DMS 273 (cell line): ENCODE data around the gene OR9Q2.
"Not testable (repeated sequence)": the region's sequence is repeated elsewhere in the genome, so short reads cannot be mapped to it uniquely, and the experiment has no call there.

Experiments
- DNase-seq: peaks from one replicate; lab custom pipeline; 2025; ENCODE audit not compliant: unreplicated experiment; lab: John Stamatoyannopoulos, UW

OR9Q2 gene

DNA sequence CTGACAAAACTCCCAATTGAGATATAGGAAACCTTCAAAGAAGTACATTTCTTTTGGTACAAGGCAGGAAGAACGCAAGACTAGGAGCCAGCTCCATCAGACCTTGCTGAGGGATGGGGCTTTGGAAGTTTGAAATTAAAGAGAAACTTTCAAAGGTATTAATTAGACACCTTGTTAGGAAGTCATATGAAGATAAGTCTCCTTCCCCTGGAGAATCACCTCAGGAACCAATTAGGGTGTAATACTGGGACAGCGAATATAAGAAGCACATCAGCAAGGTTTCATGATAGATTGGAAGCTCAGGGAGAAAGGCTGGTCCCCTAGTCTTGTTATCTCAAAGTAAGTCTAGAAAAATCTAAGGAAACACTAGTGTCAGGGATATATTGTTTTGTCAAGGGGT is at the start of gene OR9Q2:
Gene OR9Q2 (plus strand): TSS at position 301 of the 400 bp plus-strand sequence. CDS start 1,421 bp downstream, outside the sequence.
- no peak for DNase-seq

DNA sequence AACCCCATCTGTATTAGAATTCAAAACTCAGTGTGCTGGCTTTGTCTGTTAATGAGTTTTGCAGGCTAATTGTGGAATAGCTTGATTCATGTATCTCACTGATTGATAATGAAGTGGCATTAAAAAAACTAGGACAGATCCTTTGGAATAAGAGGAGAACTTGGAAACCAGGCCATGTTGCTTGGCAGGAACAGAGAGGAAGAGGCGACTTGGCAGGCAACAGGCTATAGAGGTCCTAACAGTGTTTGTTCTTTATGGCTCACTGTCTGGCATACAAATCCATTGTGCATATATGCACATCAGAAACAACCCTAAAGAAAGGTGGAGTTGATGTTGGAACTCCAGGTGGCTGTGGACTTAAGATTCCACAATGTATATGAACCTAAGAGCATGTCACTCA is 46.1 kb upstream of the OR9Q2 start:
- no peak for DNase-seq

- DNase-seq = no peak
These were observed 36.1 kb upstream of the OR9Q2 start for GRCh38 chr11:58152781-58153180.

GRCh38 chr11:58164389-58164788 is 24.5 kb upstream of the OR9Q2 start:
- DNase-seq = no peak

- no peak for DNase-seq
These were observed 23.9 kb upstream of the OR9Q2 start for GRCh38 chr11:58164990-58165389.

DNA sequence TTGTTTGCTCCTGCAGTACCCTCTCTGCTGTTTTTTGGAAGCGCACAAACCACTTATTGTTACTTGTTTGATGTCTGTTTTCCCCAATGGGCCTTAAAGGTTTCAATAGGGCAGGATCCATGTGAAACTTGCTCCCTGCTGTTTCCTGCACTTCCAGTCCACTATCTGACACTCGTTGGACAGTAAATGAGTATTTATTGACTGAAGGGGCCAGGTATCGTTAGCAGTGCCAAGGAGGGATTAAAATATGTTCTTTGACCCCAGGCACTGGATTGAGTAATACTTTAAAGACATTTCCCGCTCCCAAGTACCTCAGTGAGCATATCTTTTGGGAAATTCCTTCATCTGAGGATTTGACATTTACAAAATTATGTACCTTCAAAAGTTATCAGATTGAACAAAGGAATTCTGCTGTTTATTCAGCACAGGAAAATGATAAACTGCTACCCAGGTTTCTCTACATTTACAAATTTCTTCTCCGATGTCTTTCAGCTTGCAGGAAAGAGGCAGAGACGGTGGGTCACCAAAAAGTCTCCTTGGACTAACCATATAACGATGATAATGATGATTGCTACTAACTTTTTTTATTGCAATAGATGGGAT is 23.3 kb upstream of the OR9Q2 start:
- no peak for DNase-seq

GRCh38 chr11:58177409-58178054 is 11.3 kb upstream of the OR9Q2 start:
- no peak for DNase-seq

DNA sequence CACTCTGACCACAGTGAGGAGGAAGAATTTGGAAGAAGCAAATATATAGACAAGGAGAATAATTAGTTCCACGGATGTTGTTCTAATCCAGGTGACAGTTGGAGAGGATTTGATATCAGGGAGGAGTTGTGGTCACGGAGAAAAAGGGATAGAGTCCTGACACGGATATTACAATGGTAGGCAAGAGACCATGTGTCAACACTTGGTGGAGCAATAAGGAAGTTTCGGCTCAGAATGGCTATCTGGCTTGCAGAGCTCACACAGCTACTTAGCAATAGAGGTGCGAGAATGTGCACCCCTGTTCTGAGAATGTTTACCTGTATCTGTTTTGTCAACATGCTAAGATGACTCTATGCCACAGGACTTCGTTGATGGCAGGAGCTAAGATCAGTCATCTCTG is 10.4 kb upstream of the OR9Q2 start:
- DNase-seq = no peak

DNA sequence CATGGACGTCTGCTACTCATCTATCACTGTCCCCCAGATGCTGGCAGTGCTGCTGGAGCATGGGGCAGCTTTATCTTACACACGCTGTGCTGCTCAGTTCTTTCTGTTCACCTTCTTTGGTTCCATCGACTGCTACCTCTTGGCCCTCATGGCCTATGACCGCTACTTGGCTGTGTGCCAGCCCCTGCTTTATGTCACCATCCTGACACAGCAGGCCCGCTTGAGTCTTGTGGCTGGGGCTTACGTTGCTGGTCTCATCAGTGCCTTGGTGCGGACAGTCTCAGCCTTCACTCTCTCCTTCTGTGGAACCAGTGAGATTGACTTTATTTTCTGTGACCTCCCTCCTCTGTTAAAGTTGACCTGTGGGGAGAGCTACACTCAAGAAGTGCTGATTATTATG is 9.2 kb upstream of the OR9Q2 start:
- DNase-seq = peak; percentile 2

- DNase-seq = no peak
These were observed 1.9 kb upstream of the OR9Q2 start for GRCh38 chr11:58186938-58187337.

DNA sequence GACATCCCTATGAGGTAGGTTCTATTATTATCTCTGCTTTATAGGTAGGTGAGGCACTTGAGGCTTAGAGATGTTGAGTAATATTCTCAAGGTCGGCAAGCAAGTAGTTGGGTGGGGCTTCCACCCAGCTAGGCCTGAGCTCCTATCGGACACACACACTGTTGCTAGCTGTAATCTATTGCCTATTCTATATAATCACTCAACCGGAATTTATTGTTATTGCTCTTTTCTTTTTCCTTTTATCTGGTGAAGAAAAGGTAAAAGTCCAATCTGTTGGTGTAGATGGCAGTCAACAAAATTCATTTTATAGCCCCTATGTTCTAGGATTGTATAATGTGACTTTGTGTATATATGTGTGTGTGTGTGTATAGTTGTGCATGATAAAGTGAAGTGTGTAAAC is 3.4 kb downstream of the OR9Q2 start:
- no peak for DNase-seq

DNA sequence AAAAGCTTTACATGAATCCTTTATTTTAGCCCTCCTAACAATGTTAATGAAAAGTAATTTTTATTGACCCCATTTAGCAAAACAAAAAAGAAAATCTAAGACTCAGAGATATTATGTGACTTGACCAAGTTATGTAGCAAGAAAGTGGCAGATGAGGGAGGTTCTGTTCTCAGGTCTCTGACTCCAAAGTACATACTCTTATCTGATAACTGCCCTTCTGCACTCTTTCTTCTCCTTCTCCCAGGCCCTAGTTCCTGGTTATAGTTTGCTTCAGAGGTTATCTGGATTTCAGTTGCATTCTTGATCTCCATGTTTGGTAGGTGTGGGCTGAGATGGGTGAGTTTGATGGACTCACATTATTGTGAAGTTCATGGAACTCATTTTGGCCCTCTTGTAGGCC is 4.5 kb downstream of the OR9Q2 start:
- no peak for DNase-seq

DNA sequence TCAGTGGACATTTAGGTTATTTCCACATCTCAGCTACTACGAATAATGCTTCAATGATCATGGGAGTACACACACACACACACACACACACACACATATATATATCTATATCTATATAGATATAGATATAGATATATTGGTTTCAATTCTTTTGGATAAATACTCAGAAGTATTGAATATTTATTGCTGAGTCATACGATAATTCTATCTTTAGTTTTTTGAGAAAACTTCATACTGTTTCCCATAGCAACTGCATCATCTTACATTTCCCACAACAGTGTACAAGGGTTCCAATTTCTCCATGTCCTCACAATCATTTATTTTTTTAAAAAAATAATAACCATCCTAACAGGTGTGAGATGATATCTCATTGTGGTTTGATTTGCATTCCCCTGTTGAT is 7.1 kb downstream of the OR9Q2 start:
- DNase-seq = no peak

GRCh38 chr11:58199271-58199670 is 10.4 kb downstream of the OR9Q2 start:
- DNase-seq = no peak

DNA sequence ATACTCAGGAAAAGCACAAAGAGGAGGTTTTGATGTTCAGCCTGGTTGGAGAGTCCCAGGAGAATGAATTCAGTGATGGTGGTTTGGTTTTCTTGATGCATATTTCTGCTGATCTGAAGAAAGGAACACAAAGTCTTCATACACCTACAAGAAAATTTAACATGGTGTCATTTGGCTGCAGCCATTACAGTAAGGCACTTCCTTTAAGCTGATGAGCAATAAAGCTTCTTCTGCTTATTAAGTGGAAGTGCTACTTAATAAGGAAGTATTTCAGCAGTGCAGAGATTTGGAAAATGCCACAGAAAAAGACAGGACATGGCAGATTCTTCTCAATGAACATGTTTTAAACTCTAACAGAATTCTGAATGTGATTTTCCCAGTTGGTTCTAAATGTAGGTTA is 15.2 kb downstream of the OR9Q2 start, which contains the start of gene OR1S2:
Gene OR1S2 (minus strand): TSS at position 101 of the 400 bp plus-strand sequence. CDS start 0 bp downstream, at position 101.
- DNase-seq = no peak

DNA sequence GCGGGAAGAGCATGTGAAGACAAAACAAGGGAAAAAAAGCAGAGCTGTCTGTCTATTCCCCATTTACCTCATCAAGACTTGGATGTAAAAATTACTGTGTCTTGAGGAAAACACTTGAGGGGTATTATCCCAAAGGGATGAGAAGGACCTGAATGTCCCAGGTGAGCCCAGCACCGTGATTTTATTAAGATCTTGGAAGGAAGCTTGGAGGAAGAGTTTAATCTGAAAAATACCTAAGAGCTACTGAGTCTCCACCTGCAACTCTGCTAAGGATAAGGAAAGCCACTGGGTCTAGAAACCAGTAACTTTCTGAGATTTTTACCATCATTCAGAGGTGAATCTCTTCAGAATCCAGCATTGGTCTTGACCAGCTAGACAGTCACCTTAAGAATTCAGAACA is 23.6 kb downstream of the OR9Q2 start, which contains the start of gene OR1S1:
Gene OR1S1 (plus strand): TSS at position 301 of the 400 bp plus-strand sequence.
- DNase-seq = not testable (repeated sequence)

DNA sequence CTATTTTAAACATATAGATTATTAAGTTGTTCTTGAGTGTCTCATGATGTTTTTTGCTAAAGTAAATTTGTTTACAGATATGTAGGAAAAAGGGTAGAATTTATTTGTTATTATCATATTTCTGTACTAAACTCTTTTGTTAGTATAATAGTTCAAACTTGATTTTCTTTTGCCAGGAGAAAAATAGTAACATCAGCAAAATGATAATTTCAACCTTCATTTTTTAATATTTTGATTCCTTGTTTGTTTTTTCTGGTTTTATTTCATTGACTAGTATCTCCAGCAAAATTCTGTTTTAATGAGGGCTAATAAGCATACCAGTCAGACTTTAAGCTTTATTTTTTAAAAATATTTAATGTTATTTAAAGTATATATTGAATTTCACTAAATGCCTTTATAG is 27.6 kb downstream of the OR9Q2 start:
- no peak for DNase-seq

- no peak for DNase-seq
These were observed 33.9 kb downstream of the OR9Q2 start for GRCh38 chr11:58222721-58223120.

GRCh38 chr11:58227956-58228615 is 39.2 kb downstream of the OR9Q2 start:
- no peak for DNase-seq
